ENCODE results near the gene SGMS1.
A peak's percentile ranks its signal among the peaks of the same experiment; 100 is the strongest.

SGMS1 gene

GRCh38 chr10:50613150-50613549 is 10.6 kb downstream of the SGMS1 start:
- no peak for DNase-seq (ENCODE audit: low spot score)

DNA sequence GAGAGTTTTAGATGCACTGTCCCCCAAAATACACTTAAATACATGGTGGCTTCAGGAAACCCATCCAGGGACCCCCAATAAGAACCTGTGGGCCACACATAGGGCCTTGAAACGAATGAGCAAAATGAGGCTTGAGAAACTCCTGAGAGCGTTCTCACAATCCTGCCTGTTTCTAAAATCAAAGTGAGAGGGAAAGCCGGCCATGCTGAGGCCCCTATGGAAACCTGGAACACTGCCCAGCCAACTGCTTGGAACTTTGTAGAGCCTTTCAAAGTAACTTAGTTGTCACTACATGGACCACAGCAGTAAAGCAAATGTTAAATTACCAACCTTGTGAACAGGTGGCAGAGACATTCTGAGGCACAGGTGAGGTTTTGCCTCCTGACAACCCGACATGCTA is 13.4 kb downstream of the SGMS1 start:
- no peak for DNase-seq (ENCODE audit: low spot score)

GRCh38 chr10:50607356-50607925 is 16.3 kb downstream of the SGMS1 start:
- DNase-seq (ENCODE audit: low spot score), result no peak

DNA sequence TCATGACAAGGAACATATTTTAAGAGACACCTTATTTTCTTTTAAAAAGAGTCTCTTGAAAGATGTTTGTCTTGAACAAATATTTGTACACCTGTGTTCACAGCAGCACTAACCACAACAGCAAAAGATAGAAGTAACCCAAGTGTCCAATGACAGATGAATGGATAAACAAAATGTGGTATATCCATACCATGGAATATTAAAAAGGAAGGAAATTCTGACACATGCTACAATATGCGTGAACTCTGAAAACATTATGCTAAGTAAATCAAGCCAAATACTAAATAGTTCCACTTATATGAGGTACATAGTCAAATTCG is 17.8 kb downstream of the SGMS1 start:
- DNase-seq (ENCODE audit: low spot score), result no peak

DNA sequence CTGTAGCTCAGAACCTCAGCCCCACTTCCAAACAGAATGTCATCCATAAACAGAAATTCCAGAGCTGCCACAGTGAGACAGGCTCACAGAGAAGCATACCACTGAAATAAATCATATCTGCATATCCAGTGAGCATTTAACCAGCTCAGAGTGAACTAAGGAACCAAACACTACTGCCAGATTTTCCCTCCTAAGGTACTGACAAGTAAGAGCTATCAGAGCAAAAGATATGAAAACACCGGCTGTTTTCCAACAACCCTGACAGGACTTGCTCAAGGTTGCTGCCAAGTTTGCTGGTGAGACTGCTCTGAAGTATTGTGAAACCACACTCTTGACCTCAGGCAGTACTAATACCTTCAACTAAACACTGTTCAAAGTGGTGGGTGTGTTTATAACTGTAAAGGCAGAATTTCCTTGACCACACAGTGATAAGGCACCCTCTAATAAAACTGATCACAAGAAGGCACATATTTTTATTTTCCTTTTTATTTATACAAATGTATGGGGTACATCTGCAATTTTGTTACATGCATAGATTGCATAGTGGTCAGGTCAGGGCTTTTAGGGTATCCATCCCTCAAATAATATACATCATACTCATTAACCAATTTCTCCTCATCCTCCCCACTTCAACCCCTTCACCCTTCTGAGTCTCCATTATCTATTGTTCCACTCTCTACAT is 18.3 kb downstream of the SGMS1 start:
- peak; percentile 29 for DNase-seq (ENCODE audit: low spot score)

- DNase-seq (ENCODE audit: low spot score), result no peak
Observed at GRCh38 chr10:50604809-50605208, 18.9 kb downstream of the SGMS1 start.

- no peak for DNase-seq (ENCODE audit: low spot score)
Observed at GRCh38 chr10:50604049-50604640, 19.6 kb downstream of the SGMS1 start.

DNA sequence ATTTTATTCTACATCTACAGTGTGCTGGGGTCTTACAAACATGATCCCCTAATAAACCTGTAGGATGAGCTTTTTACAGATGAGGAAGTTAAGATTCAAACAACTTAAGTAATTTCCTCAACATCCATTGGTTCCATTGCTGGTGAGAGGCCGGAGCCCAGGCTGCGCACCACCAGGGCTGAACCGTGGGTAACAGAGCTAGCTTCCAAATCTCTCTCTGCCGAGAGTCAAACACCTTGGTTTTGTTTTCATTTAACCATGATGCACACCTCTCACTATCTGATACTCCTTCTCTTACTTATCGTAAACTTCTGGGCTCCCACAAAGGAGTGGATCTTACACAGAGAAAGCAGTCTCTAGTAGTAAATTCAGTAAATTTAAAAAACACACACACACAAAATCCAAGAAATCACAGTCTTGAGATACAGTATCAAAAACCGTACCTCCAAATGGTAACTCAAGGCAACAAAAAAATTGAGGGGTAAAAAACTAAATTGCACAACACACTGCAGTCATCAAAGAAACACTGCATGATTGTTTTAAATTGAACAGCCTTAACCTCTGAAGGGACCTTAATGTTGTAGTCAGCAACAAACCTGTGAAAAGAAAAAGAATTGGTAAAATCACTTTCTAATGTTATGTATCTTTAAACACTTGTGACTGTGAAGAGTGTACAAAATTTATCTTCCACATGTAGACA is 20.5 kb downstream of the SGMS1 start:
- DNase-seq (ENCODE audit: low spot score), result no peak

DNA sequence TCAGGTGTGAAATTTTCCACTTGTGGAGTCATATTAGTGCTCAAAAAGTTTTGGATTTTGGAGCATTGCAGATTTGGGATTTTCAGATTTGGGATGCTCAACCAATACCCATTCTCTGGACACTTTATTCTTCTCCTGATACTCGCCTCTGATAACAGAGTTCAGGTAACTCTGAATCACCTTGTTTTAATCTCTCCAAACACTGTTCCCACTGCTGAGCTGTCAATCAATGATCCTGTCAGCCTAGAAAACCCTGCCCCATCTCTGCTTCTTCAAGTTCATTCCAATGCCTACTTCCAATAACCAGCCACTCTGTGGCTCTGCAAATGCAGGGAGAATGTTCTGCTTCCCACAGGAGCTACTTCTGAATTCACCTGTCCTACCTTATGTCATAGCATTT is 21.8 kb downstream of the SGMS1 start:
- no peak for DNase-seq (ENCODE audit: low spot score)

DNA sequence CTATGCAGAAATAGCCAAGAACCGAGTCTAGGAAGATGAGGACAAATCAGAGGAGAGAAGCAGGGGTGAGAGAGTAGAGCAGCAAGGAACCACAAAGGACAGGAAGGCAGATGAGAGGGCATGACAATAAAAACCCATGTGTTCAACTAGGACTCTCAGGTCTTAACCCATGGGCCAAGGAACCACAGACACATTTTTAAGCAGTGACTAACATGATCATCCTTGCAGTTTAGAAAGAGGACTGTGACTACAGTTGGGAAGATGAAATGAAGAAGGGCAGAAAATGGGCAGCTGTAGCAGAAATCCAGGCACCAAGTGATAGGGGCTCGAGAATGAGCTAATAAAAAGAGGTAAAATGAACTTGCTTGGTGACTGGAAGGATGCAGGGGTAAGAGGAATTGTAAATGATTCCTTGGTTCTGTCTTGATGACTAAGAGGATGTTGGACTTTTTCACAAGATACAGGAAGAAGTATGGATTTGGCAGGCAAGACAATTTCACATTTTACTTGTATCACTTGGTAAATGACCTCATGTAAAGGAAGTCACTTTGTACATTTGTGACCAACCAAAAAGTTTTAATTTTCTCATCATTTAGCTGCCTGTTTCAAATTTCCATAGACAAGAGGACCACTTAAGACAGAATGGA is 22.8 kb downstream of the SGMS1 start:
- no peak for DNase-seq (ENCODE audit: low spot score)

DNA sequence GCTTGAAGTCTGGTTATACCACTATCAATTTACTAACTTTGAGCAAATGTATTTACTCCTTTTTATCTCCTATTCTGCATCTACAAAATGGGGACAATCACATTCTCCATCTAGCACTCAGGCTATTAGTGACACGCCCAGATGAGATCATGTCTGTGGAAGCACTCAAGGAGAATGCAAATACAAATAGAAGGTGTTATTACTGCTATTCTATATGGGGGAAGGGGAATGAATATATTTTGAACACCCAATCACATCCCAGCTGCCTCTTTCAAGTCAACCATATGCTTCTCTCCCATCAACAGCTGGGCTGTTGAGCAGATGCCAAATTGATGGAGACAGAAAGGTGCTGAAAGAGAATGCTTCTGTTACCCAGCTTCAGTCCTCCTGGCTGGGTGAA is 23.5 kb downstream of the SGMS1 start:
- DNase-seq (ENCODE audit: low spot score), result no peak

- DNase-seq (ENCODE audit: low spot score), result no peak
Observed at GRCh38 chr10:50596897-50597296, 26.9 kb downstream of the SGMS1 start.

DNA sequence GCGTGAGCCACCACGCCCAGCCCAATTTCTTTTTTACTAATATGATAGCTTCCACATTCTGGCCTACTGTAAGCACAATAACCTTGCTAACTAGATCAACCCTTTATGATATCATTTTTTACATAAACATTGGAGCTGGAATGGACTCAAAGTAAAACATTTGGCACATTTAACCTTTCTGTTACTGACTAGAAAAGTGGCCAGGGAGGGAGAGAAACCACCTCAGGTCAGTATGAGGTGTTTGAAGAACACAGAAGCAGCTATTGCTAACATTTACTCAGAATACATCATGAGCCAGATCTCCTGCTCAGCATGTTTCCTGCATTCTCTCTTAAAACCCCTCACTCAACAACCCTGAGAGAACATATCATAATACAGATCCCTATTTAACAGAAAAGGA is 27.3 kb downstream of the SGMS1 start:
- DNase-seq (ENCODE audit: low spot score), result no peak

- DNase-seq (ENCODE audit: low spot score), result no peak
Observed at GRCh38 chr10:50595785-50596184, 28.0 kb downstream of the SGMS1 start.

- no peak for DNase-seq (ENCODE audit: low spot score)
Observed at GRCh38 chr10:50593523-50594376, 30.0 kb downstream of the SGMS1 start.

DNA sequence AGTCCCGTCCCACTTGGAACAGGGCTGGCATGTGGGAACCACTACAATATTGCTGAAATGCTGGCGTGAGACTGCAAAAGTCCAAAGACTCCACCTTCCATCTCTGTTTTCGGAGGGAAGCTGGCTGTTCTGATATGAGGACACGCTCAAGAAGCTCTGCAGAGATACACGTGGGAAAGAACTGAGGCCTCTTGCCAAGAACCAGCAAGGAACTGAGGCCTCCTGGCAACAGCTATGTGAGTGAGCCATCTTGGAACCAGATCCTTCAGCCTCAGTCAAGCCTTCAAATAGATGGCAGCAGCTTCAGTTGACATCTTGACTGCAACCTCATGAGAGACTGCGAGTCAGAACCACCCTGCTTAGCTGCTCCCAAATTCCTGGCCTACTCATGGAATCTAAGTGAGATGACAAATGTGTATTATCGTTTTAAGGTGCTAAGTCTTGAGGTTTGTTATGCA is 30.8 kb downstream of the SGMS1 start:
- DNase-seq (ENCODE audit: low spot score), result no peak

DNA sequence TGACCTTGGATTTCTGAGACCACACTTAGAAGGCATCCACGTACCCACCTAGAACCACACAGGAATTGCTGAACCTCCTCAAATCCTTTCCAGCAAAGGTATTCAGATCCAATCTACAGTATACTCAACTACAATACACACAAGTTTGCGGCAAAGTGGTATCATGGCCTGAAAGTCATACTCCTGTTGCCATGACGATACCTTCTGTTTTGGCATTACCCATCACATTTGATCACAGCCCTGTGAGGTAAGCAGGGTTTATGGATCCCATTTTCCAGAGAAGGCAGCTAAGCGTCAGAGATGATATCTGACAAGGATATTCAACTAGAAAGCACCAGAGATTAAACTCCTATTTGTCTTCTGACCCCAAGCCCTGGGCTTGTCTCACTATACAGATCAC is 32.8 kb downstream of the SGMS1 start:
- no peak for DNase-seq (ENCODE audit: low spot score)

DNA sequence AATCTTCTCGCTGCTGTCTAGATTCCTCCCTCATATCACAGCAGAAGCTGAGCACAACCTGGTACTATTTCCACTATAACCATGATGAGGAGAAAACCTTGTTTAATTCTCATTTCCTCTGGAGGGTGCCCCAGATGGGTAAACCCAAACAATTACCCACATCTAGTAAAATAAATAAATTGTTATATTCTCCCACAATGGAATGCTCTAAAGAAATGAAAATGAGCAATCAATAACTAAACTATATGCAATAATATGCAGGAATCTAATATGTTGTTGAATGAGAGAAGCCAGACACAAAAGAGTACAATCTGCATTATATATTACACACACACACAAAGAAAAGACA is 37.0 kb downstream of the SGMS1 start:
- DNase-seq (ENCODE audit: low spot score), result no peak

DNA sequence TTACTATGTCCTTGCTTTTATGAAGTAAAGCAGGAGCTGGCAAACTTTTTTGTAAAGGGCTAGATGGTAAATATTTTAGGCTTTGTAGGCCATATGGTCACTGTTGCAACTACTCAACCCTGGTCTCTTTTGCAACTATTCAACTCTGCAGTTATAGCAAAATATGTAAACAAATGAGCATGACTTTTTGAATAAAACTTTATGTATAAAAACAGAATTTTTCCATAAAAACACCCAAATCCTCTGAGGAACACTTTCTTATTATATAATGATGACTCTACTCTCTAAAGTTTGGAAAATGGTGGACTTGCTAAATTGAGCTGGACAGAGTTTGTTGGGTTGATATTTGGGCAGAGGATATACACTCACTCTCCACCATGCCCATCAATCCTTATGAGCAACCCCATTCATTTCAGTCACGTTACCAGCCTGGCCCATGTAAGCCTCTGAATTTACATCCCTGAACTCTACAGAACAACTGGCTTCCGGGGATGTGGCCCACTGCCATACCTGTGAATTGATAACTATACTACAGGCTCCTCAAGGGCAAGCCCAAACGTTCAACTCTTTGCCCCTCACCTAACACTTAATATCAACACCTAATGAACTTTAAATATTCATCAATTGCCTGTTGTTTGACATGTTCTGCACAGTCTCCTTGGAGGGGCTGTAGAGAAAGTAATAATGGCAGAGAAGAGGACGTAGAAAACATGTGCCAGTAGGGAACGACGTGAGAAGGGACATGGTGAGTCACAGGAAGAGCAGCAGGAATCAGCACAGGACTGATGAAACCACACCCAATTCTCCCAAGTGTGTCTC is 37.6 kb downstream of the SGMS1 start:
- DNase-seq (ENCODE audit: low spot score), result no peak

- no peak for DNase-seq (ENCODE audit: low spot score)
Observed at GRCh38 chr10:50582766-50583762, 40.7 kb downstream of the SGMS1 start.

All from activated CD4-positive, alpha-beta T cell treated with anti-CD3 and anti-CD28 coated beads, Interleukin-2, Interleukin-4, amounts not matched to agents 100 ng/mL and 50 ng/mL, durations not matched to agents 16 hours and 8 hours (primary cell).